ENCODE measurements around the gene DZIP1L. TPM values are rescaled to one million over a fixed set of nuclear protein-coding genes. Genes with fewer than 3 reads are reported as not detected.

The DZIP1L gene
- total RNA-seq, 5 donors from 2014 or later (not counting 1 experiment from before 2014, with no cell fraction given): not detected

- Histone ChIP-seq H3K27ac (ENCODE audit: low read length) (no peak within 1 kb of the TSS), H3K36me3 (ENCODE audit: control insufficient read depth in 2 of 2, extremely low read depth in 1 of 2, insufficient read depth in 1 of 2, low read length in 1 of 2) (no peaks in the 10 kb centered on the region), H3K4me1 (ENCODE audit: control insufficient read depth in 1 of 2, extremely low read depth in 1 of 2, insufficient read depth in 2 of 2, low read length in 2 of 2) (no peaks in the 10 kb centered on the region), H3K9me3 (no peaks in the 10 kb centered on the region), H3K4me3 (ENCODE audit: control insufficient read depth in 1 of 2, extremely low read depth in 1 of 2, low read length in 1 of 2) (no peak within 1 kb of the TSS), H3K27me3 (replicated peaks in 1 of 2; ENCODE audit: control insufficient read depth in 2 of 2, extremely low read depth in 1 of 2, insufficient read depth in 2 of 2, low read length in 1 of 2) (peaks cover 0 to 4% of the 10 kb centered on the region in 2 experiments)
- H3K9me3 Mint-ChIP-seq: no peaks in the 10 kb centered on the region
- no peak within 1 kb of the TSS for H3K4me3 Mint-ChIP-seq
- no peaks in the 10 kb centered on the region for H3K36me3 Mint-ChIP-seq
- ChIA-PET POLR2A (no interaction called here), CTCF (interaction anchor here in 1 of 2 donors (1.0 kb wide), 1 partner anchor 15 kb away, joined by 4 read pairs; no protein-coding TSS in a partner anchor)
- DNase-seq: no peak
- no peaks in the 10 kb centered on the region for H3K4me1 Mint-ChIP-seq
- ATAC-seq (replicated peaks in 1 of 4): no peak
- H3K27ac Mint-ChIP-seq: no peak within 1 kb of the TSS
- WGBS (ENCODE audit: insufficient coverage): no CpG with 5 or more reads among the region's 1 CpG
- peaks cover 3 to 6% of the 10 kb centered on the region in 2 donors for H3K27me3 Mint-ChIP-seq
These were observed 16.8 kb upstream of the DZIP1L start, which contains the start of gene A4GNT for GRCh38 chr3:138132239-138132638. TSS of gene A4GNT (minus strand) at chr3:138132390. CDS start at chr3:138131256, 1,134 bp downstream.

- H3K4me3 Mint-ChIP-seq: no peak overlapping the region
- no peaks in the 10 kb centered on the region for H3K4me1 Mint-ChIP-seq
- Histone ChIP-seq H3K27me3 (replicated peaks in 1 of 2; ENCODE audit: control insufficient read depth in 2 of 2, extremely low read depth in 1 of 2, insufficient read depth in 2 of 2, low read length in 1 of 2) (peaks cover 0 to 9% of the 10 kb centered on the region in 2 experiments), H3K36me3 (ENCODE audit: control insufficient read depth in 2 of 2, extremely low read depth in 1 of 2, insufficient read depth in 1 of 2, low read length in 1 of 2) (no peaks in the 10 kb centered on the region), H3K4me3 (ENCODE audit: control insufficient read depth in 1 of 2, extremely low read depth in 1 of 2, low read length in 1 of 2) (no peak overlapping the region), H3K9me3 (no peaks in the 10 kb centered on the region), H3K27ac (ENCODE audit: low read length) (no peak overlapping the region), H3K4me1 (ENCODE audit: control insufficient read depth in 1 of 2, extremely low read depth in 1 of 2, insufficient read depth in 2 of 2, low read length in 2 of 2) (no peaks in the 10 kb centered on the region)
- WGBS (ENCODE audit: insufficient coverage): no CpG with 5 or more reads among the region's 1 CpG
- ATAC-seq (replicated peaks in 1 of 4) (no peak), DNase-seq (no peak)
- H3K36me3 Mint-ChIP-seq: no peaks in the 10 kb centered on the region
- ChIA-PET POLR2A (interaction anchor here in 1 of 2 donors (0.6 kb wide), 1 partner anchor 110 kb away, joined by 3 read pairs; no protein-coding TSS in a partner anchor), CTCF (interaction anchor here (0.6 to 1.6 kb wide), 2 partner anchors 10 to 91 kb away, joined by 4 to 8 read pairs; no protein-coding TSS in a partner anchor)
- H3K9me3 Mint-ChIP-seq: no peaks in the 10 kb centered on the region
- no peak overlapping the region for H3K27ac Mint-ChIP-seq
- H3K27me3 Mint-ChIP-seq: peaks cover 4 to 6% of the 10 kb centered on the region in 2 donors
These were observed 12.4 kb upstream of the DZIP1L start for GRCh38 chr3:138127636-138128365.

- Histone ChIP-seq H3K4me1 (ENCODE audit: control insufficient read depth in 1 of 2, extremely low read depth in 1 of 2, insufficient read depth in 2 of 2, low read length in 2 of 2) (no peaks in the 10 kb centered on the region), H3K27ac (ENCODE audit: low read length) (no peak overlapping the region), H3K36me3 (ENCODE audit: control insufficient read depth in 2 of 2, extremely low read depth in 1 of 2, insufficient read depth in 1 of 2, low read length in 1 of 2) (no peaks in the 10 kb centered on the region), H3K9me3 (no peaks in the 10 kb centered on the region), H3K27me3 (replicated peaks in 1 of 2; ENCODE audit: control insufficient read depth in 2 of 2, extremely low read depth in 1 of 2, insufficient read depth in 2 of 2, low read length in 1 of 2) (peaks cover 0 to 13% of the 10 kb centered on the region in 2 experiments), H3K4me3 (ENCODE audit: control insufficient read depth in 1 of 2, extremely low read depth in 1 of 2, low read length in 1 of 2) (no peak overlapping the region)
- 82% methylated on average over 3 of the region's 5 CpGs for WGBS (ENCODE audit: insufficient coverage)
- Mint-ChIP-seq H3K36me3 (no peaks in the 10 kb centered on the region), H3K9me3 (no peaks in the 10 kb centered on the region), H3K27ac (no peak overlapping the region), H3K27me3 (peaks cover 7 to 9% of the 10 kb centered on the region in 2 donors), H3K4me1 (no peaks in the 10 kb centered on the region), H3K4me3 (no peak overlapping the region)
- ChIA-PET POLR2A (no interaction called here), CTCF (interaction anchor here in 1 of 2 donors (0.6 kb wide), 1 partner anchor 8 kb away, joined by 6 read pairs; no protein-coding TSS in a partner anchor)
- DNase-seq (no peak), ATAC-seq (replicated peaks in 1 of 4) (no peak)
These were observed 10.3 kb upstream of the DZIP1L start for GRCh38 chr3:138125548-138126221.

GRCh38 chr3:138124706-138125355 is 9.4 kb upstream of the DZIP1L start:
- 96% methylated on average over 4 of the region's 10 CpGs for WGBS (ENCODE audit: insufficient coverage)
- Histone ChIP-seq H3K27ac (ENCODE audit: low read length) (no peak overlapping the region), H3K4me1 (ENCODE audit: control insufficient read depth in 1 of 2, extremely low read depth in 1 of 2, insufficient read depth in 2 of 2, low read length in 2 of 2) (no peaks in the 10 kb centered on the region), H3K27me3 (replicated peaks in 1 of 2; ENCODE audit: control insufficient read depth in 2 of 2, extremely low read depth in 1 of 2, insufficient read depth in 2 of 2, low read length in 1 of 2) (peaks cover 0 to 13% of the 10 kb centered on the region in 2 experiments), H3K4me3 (ENCODE audit: control insufficient read depth in 1 of 2, extremely low read depth in 1 of 2, low read length in 1 of 2) (no peak overlapping the region), H3K36me3 (ENCODE audit: control insufficient read depth in 2 of 2, extremely low read depth in 1 of 2, insufficient read depth in 1 of 2, low read length in 1 of 2) (no peaks in the 10 kb centered on the region), H3K9me3 (no peaks in the 10 kb centered on the region)
- DNase-seq (no peak), ATAC-seq (replicated peaks in 1 of 4) (no peak)
- H3K4me3 Mint-ChIP-seq: no peak overlapping the region
- POLR2A ChIA-PET: no interaction called here
- H3K4me1 Mint-ChIP-seq: no peaks in the 10 kb centered on the region
- peaks cover 7 to 10% of the 10 kb centered on the region in 2 donors for H3K27me3 Mint-ChIP-seq
- no peaks in the 10 kb centered on the region for H3K9me3 Mint-ChIP-seq
- no peaks in the 10 kb centered on the region for H3K36me3 Mint-ChIP-seq
- H3K27ac Mint-ChIP-seq: no peak overlapping the region
- CTCF ChIA-PET: no interaction called here

GRCh38 chr3:138124188-138124587 is 8.8 kb upstream of the DZIP1L start:
- no peak for ATAC-seq (replicated peaks in 1 of 4)
- ChIA-PET POLR2A (no interaction called here), CTCF (no interaction called here)
- DNase-seq: no peak
- H3K27me3 Mint-ChIP-seq: peaks cover 7 to 11% of the 10 kb centered on the region in 2 donors
- 45% methylated on average over 1 of the region's 6 CpGs for WGBS (ENCODE audit: insufficient coverage)
- H3K36me3 ChIP-seq (ENCODE audit: control insufficient read depth in 2 of 2, extremely low read depth in 1 of 2, insufficient read depth in 1 of 2, low read length in 1 of 2): no peaks in the 10 kb centered on the region
- H3K4me3 Mint-ChIP-seq: no peak overlapping the region
- no peak overlapping the region for H3K27ac Mint-ChIP-seq
- H3K4me1 ChIP-seq (ENCODE audit: control insufficient read depth in 1 of 2, extremely low read depth in 1 of 2, insufficient read depth in 2 of 2, low read length in 2 of 2): no peaks in the 10 kb centered on the region
- H3K9me3 Mint-ChIP-seq: no peaks in the 10 kb centered on the region
- H3K27me3 ChIP-seq (replicated peaks in 1 of 2; ENCODE audit: control insufficient read depth in 2 of 2, extremely low read depth in 1 of 2, insufficient read depth in 2 of 2, low read length in 1 of 2): peaks cover 0 to 15% of the 10 kb centered on the region in 2 experiments
- H3K9me3 ChIP-seq: no peaks in the 10 kb centered on the region
- H3K4me1 Mint-ChIP-seq: no peaks in the 10 kb centered on the region
- H3K27ac ChIP-seq (ENCODE audit: low read length): no peak overlapping the region
- H3K4me3 ChIP-seq (ENCODE audit: control insufficient read depth in 1 of 2, extremely low read depth in 1 of 2, low read length in 1 of 2): no peak overlapping the region
- H3K36me3 Mint-ChIP-seq: no peaks in the 10 kb centered on the region

GRCh38 chr3:138119423-138119766 is 4.0 kb upstream of the DZIP1L start:
- Mint-ChIP-seq H3K4me3 (no peak overlapping the region), H3K4me1 (peaks cover 6 to 11% (median 9%) of the 10 kb centered on the region in 3 donors), H3K36me3 (no peaks in the 10 kb centered on the region), H3K9me3 (no peaks in the 10 kb centered on the region), H3K27me3 (peaks cover 28 to 38% of the 10 kb centered on the region in 2 donors), H3K27ac (no peak overlapping the region)
- CTCF ChIA-PET: interaction anchor here in 1 of 2 donors (1.9 kb wide), 1 partner anchor 50 kb away, joined by 9 read pairs; no protein-coding TSS in a partner anchor
- Histone ChIP-seq H3K27me3 (replicated peaks in 1 of 2; ENCODE audit: control insufficient read depth in 2 of 2, extremely low read depth in 1 of 2, insufficient read depth in 2 of 2, low read length in 1 of 2) (peaks cover 0 to 31% of the 10 kb centered on the region in 2 experiments), H3K4me1 (ENCODE audit: control insufficient read depth in 1 of 2, extremely low read depth in 1 of 2, insufficient read depth in 2 of 2, low read length in 2 of 2) (peaks cover 0 to 12% of the 10 kb centered on the region in 2 experiments), H3K4me3 (ENCODE audit: control insufficient read depth in 1 of 2, extremely low read depth in 1 of 2, low read length in 1 of 2) (no peak overlapping the region), H3K27ac (ENCODE audit: low read length) (no peak overlapping the region), H3K9me3 (no peaks in the 10 kb centered on the region), H3K36me3 (ENCODE audit: control insufficient read depth in 2 of 2, extremely low read depth in 1 of 2, insufficient read depth in 1 of 2, low read length in 1 of 2) (no peaks in the 10 kb centered on the region)
- ATAC-seq (replicated peaks in 1 of 4) (no peak), DNase-seq (no peak)
- POLR2A ChIA-PET: no interaction called here
- no CpG with 5 or more reads among the region's 4 CpGs for WGBS (ENCODE audit: insufficient coverage)
